ENCODE data around the gene GANAB. TPM values are rescaled to one million over a fixed set of nuclear protein-coding genes. Genes with fewer than 3 reads are reported as not detected.
"Not testable (repeated sequence)": the region's sequence is repeated elsewhere in the genome, so short reads cannot be mapped to it uniquely, and the experiment has no call there.

Gene GANAB
- total RNA-seq, 1 donor from 2014 or later, result 383 TPM

- no peak for DNase-seq (ENCODE audit: low spot score)
- Mint-ChIP-seq H3K4me1 (ENCODE audit: unreplicated experiment) (peaks cover 20% of the 10 kb centered on the region), H3K36me3 (ENCODE audit: low read depth, unreplicated experiment) (peaks cover 12% of the 10 kb centered on the region), H3K27me3 (ENCODE audit: unreplicated experiment) (peaks cover 5% of the 10 kb centered on the region), H3K9me3 (ENCODE audit: unreplicated experiment) (no peaks in the 10 kb centered on the region), H3K4me3 (ENCODE audit: unreplicated experiment) (no peak overlapping the region), H3K27ac (ENCODE audit: unreplicated experiment) (no peak overlapping the region)
- peak; percentile 51 for TF ChIP-seq CTCF (IDR thresholded peaks at IDR 0.05; ENCODE audit: unreplicated experiment)
Observed at GRCh38 chr11:62588966-62589637, 57.3 kb downstream of the GANAB start.

GRCh38 chr11:62585356-62585755, 61.1 kb downstream of the GANAB start:
- not testable (repeated sequence) for H3K9me3 Mint-ChIP-seq (ENCODE audit: unreplicated experiment); H3K27ac Mint-ChIP-seq (ENCODE audit: unreplicated experiment); H3K27me3 Mint-ChIP-seq (ENCODE audit: unreplicated experiment); DNase-seq (ENCODE audit: low spot score); H3K4me1 Mint-ChIP-seq (ENCODE audit: unreplicated experiment); H3K4me3 Mint-ChIP-seq (ENCODE audit: unreplicated experiment)
- peaks cover 12% of the 10 kb centered on the region for H3K36me3 Mint-ChIP-seq (ENCODE audit: low read depth, unreplicated experiment)

GRCh38 chr11:62581735-62582134, 64.7 kb downstream of the GANAB start:
- not testable (repeated sequence) for H3K27ac Mint-ChIP-seq (ENCODE audit: unreplicated experiment)
- H3K4me1 Mint-ChIP-seq (ENCODE audit: unreplicated experiment), result peaks cover 17% of the 10 kb centered on the region

GRCh38 chr11:62580959-62581715, 65.3 kb downstream of the GANAB start:
- peaks cover 17% of the 10 kb centered on the region for H3K36me3 Mint-ChIP-seq (ENCODE audit: low read depth, unreplicated experiment)
- H3K27ac Mint-ChIP-seq (ENCODE audit: unreplicated experiment), result no peak overlapping the region
- TF ChIP-seq CTCF (IDR thresholded peaks at IDR 0.05; ENCODE audit: unreplicated experiment), result no peak
- H3K9me3 Mint-ChIP-seq (ENCODE audit: unreplicated experiment), result no peaks in the 10 kb centered on the region
- no peak for DNase-seq (ENCODE audit: low spot score)
- H3K4me3 Mint-ChIP-seq (ENCODE audit: unreplicated experiment), result peak overlapping the region; percentile 58
- H3K4me1 Mint-ChIP-seq (ENCODE audit: unreplicated experiment), result peaks cover 23% of the 10 kb centered on the region
- peaks cover 10% of the 10 kb centered on the region for H3K27me3 Mint-ChIP-seq (ENCODE audit: unreplicated experiment)

More at GRCh38 chr11:62581735-62582134, 64.7 kb downstream of the GANAB start:
- not testable (repeated sequence) for H3K4me3 Mint-ChIP-seq (ENCODE audit: unreplicated experiment); DNase-seq (ENCODE audit: low spot score); H3K9me3 Mint-ChIP-seq (ENCODE audit: unreplicated experiment)
- peaks cover 10% of the 10 kb centered on the region for H3K27me3 Mint-ChIP-seq (ENCODE audit: unreplicated experiment)
- peaks cover 13% of the 10 kb centered on the region for H3K36me3 Mint-ChIP-seq (ENCODE audit: low read depth, unreplicated experiment)

GRCh38 chr11:62579252-62579651, 67.2 kb downstream of the GANAB start:
- Mint-ChIP-seq H3K4me1 (ENCODE audit: unreplicated experiment) (peaks cover 40% of the 10 kb centered on the region), H3K4me3 (ENCODE audit: unreplicated experiment) (no peak overlapping the region), H3K27me3 (ENCODE audit: unreplicated experiment) (peaks cover 13% of the 10 kb centered on the region), H3K27ac (ENCODE audit: unreplicated experiment) (no peak overlapping the region), H3K9me3 (ENCODE audit: unreplicated experiment) (no peaks in the 10 kb centered on the region), H3K36me3 (ENCODE audit: low read depth, unreplicated experiment) (peaks cover 23% of the 10 kb centered on the region)
- no peak for DNase-seq (ENCODE audit: low spot score)
- no peak for TF ChIP-seq CTCF (IDR thresholded peaks at IDR 0.05; ENCODE audit: unreplicated experiment)

- peak overlapping the region; percentile 99 for H3K27ac Mint-ChIP-seq (ENCODE audit: unreplicated experiment)
- peaks cover 21% of the 10 kb centered on the region for H3K36me3 Mint-ChIP-seq (ENCODE audit: low read depth, unreplicated experiment)
- no peak for DNase-seq (ENCODE audit: low spot score)
- peaks cover 42% of the 10 kb centered on the region for H3K4me1 Mint-ChIP-seq (ENCODE audit: unreplicated experiment)
- H3K4me3 Mint-ChIP-seq (ENCODE audit: unreplicated experiment), result no peak overlapping the region
- TF ChIP-seq CTCF (IDR thresholded peaks at IDR 0.05; ENCODE audit: unreplicated experiment), result no peak
- H3K9me3 Mint-ChIP-seq (ENCODE audit: unreplicated experiment), result no peaks in the 10 kb centered on the region
- H3K27me3 Mint-ChIP-seq (ENCODE audit: unreplicated experiment), result peaks cover 10% of the 10 kb centered on the region
Observed at GRCh38 chr11:62578541-62578940, 67.9 kb downstream of the GANAB start.

Measured in endothelial cell (in vitro differentiated cells).